SK-N-SH (cell line): ENCODE results near the gene MED15.

Experiments
- CHD2 ChIP-seq: fragments of 150-350 bp; IDR thresholded peaks from 2 replicates; pipeline ENCODE4 v1.6.1; 2018; ENCODE audit warnings: low read length; ENCODE audit not compliant: partially characterized antibody
- CTCF ChIP-seq: fragments of 200-600 bp; sonication (generic); IDR thresholded peaks from 2 replicates; pipeline ENCODE4 v1.6.1; 2017; ENCODE audit warnings: antibody characterized with exemption, mild to moderate bottlenecking, moderate library complexity
- EZH2phosphoT487 ChIP-seq: fragments of 200-600 bp; sonication (generic); IDR thresholded peaks from 2 replicates; pipeline ENCODE4 v1.6.1; 2017; ENCODE audit warnings: low read depth, mixed run types, mild to moderate bottlenecking, antibody characterized with exemption, moderate library complexity, borderline replicate concordance
- FOXM1 ChIP-seq: IDR thresholded peaks from 2 replicates; pipeline ENCODE4 v1.4.0; 2012; ENCODE audit warnings: low read depth, mild to moderate bottlenecking
- MAX ChIP-seq: IDR thresholded peaks from 2 replicates; pipeline ENCODE4 v1.4.0; 2012; ENCODE audit warnings: low read depth
- POLR2AphosphoS5 ChIP-seq: IDR thresholded peaks from 2 replicates; pipeline ENCODE4 v1.6.1; 2012; ENCODE audit warnings: low read depth, low read length
- RCOR1 ChIP-seq: fragments of 150-350 bp; IDR thresholded peaks from 2 replicates; pipeline ENCODE4 v1.6.1; 2017; ENCODE audit warnings: antibody characterized with exemption, low read length
- SIN3A ChIP-seq: IDR thresholded peaks from 2 replicates; pipeline ENCODE4 v1.6.1; 2012; ENCODE audit warnings: low read depth, mild to moderate bottlenecking, low read length, moderate library complexity, borderline replicate concordance
- SMC3 ChIP-seq: IDR thresholded peaks from 2 replicates; pipeline ENCODE4 v1.6.1; 2012; ENCODE audit warnings: low read depth, low read length, improper control_type of control experiment
- TAF1 ChIP-seq: IDR thresholded peaks from 2 replicates; pipeline ENCODE4 v1.6.1; 2012; ENCODE audit warnings: low read depth, mild to moderate bottlenecking, low read length, moderate library complexity, borderline replicate concordance
- USF1 ChIP-seq: IDR thresholded peaks from 2 replicates; pipeline ENCODE4 v1.4.0; 2012; ENCODE audit warnings: low read depth, borderline replicate concordance
- ZBTB33 ChIP-seq: IDR thresholded peaks from 2 replicates; pipeline ENCODE4 v1.4.0; 2012; ENCODE audit warnings: low read depth, borderline replicate concordance

- TF ChIP-seq SIN3A, result no peak
- no peak for TF ChIP-seq USF1
- no peak for TF ChIP-seq CTCF
- no peak for TF ChIP-seq ZBTB33
- no peak for TF ChIP-seq SMC3
- no peak for TF ChIP-seq RCOR1
- no peak for TF ChIP-seq MAX
- no peak for TF ChIP-seq TAF1
- no peak for TF ChIP-seq POLR2AphosphoS5
- no peak for TF ChIP-seq EZH2phosphoT487
- no peak for TF ChIP-seq CHD2
- no peak for TF ChIP-seq FOXM1
These were observed 74.2 kb downstream of the MED15 start for GRCh38 chr22:20581503-20582170.
